Testis (tissue), 2 donors: ENCODE results near the gene LDB1.

ENCODE experiments used
- POLR2A ChIP-seq: fragments of 450-650 bp; IDR thresholded peaks from one replicate; pipeline ENCODE4 v1.6.1; 2017; ENCODE audit warnings: antibody characterized with exemption, mild to moderate bottlenecking, moderate library complexity
- TF ChIP-seq, protein P1 (sequence below), 3 experiments: fragments of 450-650 bp in 2 of 3; fragments of 200-600 bp in 1 of 3; sonication (generic) in 1 of 3; IDR thresholded peaks; one replicate each; pipeline ENCODE4 v1.5.1; 2016 to 2019; ENCODE audit warnings: antibody characterized with exemption in 3 of 3, mild to moderate bottlenecking in 2 of 3, moderate library complexity in 1 of 3

DNA sequence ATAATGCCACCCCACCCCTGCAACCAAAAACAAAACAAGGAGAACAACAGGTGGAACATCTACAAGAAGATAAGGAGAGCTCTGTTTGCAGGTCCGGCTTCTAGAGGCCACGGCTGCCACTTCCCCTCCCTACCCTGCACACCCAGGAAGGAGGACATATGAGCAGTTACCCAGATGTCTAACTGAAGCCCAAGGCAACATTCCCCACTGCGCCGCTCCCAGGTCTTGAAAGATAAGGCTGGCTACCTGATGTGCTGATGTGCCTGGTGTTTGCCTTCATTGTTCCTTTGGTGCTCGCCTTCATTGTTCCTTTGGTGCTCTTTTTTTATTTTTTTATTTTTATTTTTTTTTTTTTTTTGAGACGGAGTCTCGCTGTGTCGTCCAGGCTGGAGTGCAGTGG is 34.0 kb downstream of the LDB1 start:
- no peak for TF ChIP-seq POLR2A
- TF ChIP-seq, protein P1, sequence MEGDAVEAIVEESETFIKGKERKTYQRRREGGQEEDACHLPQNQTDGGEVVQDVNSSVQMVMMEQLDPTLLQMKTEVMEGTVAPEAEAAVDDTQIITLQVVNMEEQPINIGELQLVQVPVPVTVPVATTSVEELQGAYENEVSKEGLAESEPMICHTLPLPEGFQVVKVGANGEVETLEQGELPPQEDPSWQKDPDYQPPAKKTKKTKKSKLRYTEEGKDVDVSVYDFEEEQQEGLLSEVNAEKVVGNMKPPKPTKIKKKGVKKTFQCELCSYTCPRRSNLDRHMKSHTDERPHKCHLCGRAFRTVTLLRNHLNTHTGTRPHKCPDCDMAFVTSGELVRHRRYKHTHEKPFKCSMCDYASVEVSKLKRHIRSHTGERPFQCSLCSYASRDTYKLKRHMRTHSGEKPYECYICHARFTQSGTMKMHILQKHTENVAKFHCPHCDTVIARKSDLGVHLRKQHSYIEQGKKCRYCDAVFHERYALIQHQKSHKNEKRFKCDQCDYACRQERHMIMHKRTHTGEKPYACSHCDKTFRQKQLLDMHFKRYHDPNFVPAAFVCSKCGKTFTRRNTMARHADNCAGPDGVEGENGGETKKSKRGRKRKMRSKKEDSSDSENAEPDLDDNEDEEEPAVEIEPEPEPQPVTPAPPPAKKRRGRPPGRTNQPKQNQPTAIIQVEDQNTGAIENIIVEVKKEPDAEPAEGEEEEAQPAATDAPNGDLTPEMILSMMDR (IDR thresholded peaks at IDR 0.05): no peak
